CD4-positive, alpha-beta T cell treated with Interleukin-6 for 4 hours (primary cell): ENCODE results near the gene NDUFA6.

ENCODE experiments used
- DNase-seq: peaks from one replicate; pipeline ENCODE4 v3.0.0-alpha.2; 2020; ENCODE audit warnings: mixed read lengths

Gene NDUFA6

GRCh38 chr22:42069801-42070516 is 20.6 kb downstream of the NDUFA6 start:
- DNase-seq = no peak

- DNase-seq = no peak
Observed at GRCh38 chr22:42068291-42068690, 22.3 kb downstream of the NDUFA6 start.

- no peak for DNase-seq
Observed at GRCh38 chr22:42067671-42068251, 22.8 kb downstream of the NDUFA6 start.

- DNase-seq = no peak
Observed at GRCh38 chr22:42066937-42067336, 23.6 kb downstream of the NDUFA6 start.

- DNase-seq = no peak
Observed at GRCh38 chr22:42066126-42066761, 24.3 kb downstream of the NDUFA6 start.

- DNase-seq = no peak
Observed at GRCh38 chr22:42065438-42066125, 25.0 kb downstream of the NDUFA6 start.

- DNase-seq = no peak
Observed at GRCh38 chr22:42064629-42065028, 25.9 kb downstream of the NDUFA6 start.

GRCh38 chr22:42062506-42063170 is 27.9 kb downstream of the NDUFA6 start:
- no peak for DNase-seq

GRCh38 chr22:42061041-42061440 is 29.5 kb downstream of the NDUFA6 start:
- DNase-seq = no peak

- DNase-seq = no peak
Observed at GRCh38 chr22:42060489-42060888, 30.1 kb downstream of the NDUFA6 start.

GRCh38 chr22:42056757-42057511 is 33.6 kb downstream of the NDUFA6 start:
- DNase-seq = no peak

- DNase-seq = no peak
Observed at GRCh38 chr22:42052765-42053164, 37.8 kb downstream of the NDUFA6 start.

GRCh38 chr22:42050641-42051180 is 39.9 kb downstream of the NDUFA6 start:
- no peak for DNase-seq

GRCh38 chr22:42041784-42042183 is 48.8 kb downstream of the NDUFA6 start:
- no peak for DNase-seq

- DNase-seq = no peak
Observed at GRCh38 chr22:42039271-42039670, 51.3 kb downstream of the NDUFA6 start.
